ACHN (cell line): Measurements from ENCODE around the gene ICE2.

ENCODE experiments used
- DNase-seq: peaks from one replicate; pipeline ENCODE4 v3.0.0-alpha.2; 2015
- in situ Hi-C: cut with HindIII; loops from 2 replicates; pipeline ENCODE4 v1.10.0; 2017; ENCODE audit warnings: low sequenced_read_pairs, low pct_ligation_motif_present, low pct_unique_long_range_greater_than_20kb

ICE2 gene

GRCh38 chr15:60382773-60383674 is 95.9 kb downstream of the ICE2 start:
- in situ Hi-C loops = no loop called here
- DNase-seq = no peak

- DNase-seq = no peak
- in situ Hi-C loops = no loop called here
Observed at GRCh38 chr15:60381148-60381788, 97.7 kb downstream of the ICE2 start.

- no peak for DNase-seq
- in situ Hi-C loops = no loop called here
Observed at GRCh38 chr15:60379525-60380274, 99.2 kb downstream of the ICE2 start.

GRCh38 chr15:60379185-60379524 is 99.8 kb downstream of the ICE2 start:
- in situ Hi-C loops = no loop called here
- no peak for DNase-seq

GRCh38 chr15:60376677-60377095 is 102.3 kb downstream of the ICE2 start:
- in situ Hi-C loops = no loop called here
- no peak for DNase-seq

- in situ Hi-C loops = no loop called here
- no peak for DNase-seq
Observed at GRCh38 chr15:60375306-60375705, 103.6 kb downstream of the ICE2 start.

GRCh38 chr15:60374628-60375081 is 104.3 kb downstream of the ICE2 start:
- in situ Hi-C loops = no loop called here
- peak; percentile 84 for DNase-seq

- in situ Hi-C loops = no loop called here
- no peak for DNase-seq
Observed at GRCh38 chr15:60374209-60374608, 104.7 kb downstream of the ICE2 start.

GRCh38 chr15:60373745-60374144 is 105.2 kb downstream of the ICE2 start:
- in situ Hi-C loops = no loop called here
- no peak for DNase-seq

- DNase-seq = no peak
- in situ Hi-C loops = no loop called here
Observed at GRCh38 chr15:60373327-60373726, 105.6 kb downstream of the ICE2 start.

GRCh38 chr15:60372756-60373155 is 106.2 kb downstream of the ICE2 start:
- DNase-seq = no peak
- in situ Hi-C loops = no loop called here

- in situ Hi-C loops = no loop called here
- DNase-seq = no peak
Observed at GRCh38 chr15:60372227-60372626, 106.7 kb downstream of the ICE2 start.

- DNase-seq = peak; percentile 98
- in situ Hi-C loops = no loop called here
Observed at GRCh38 chr15:60371175-60372051, 107.5 kb downstream of the ICE2 start.

GRCh38 chr15:60370869-60371136 is 108.1 kb downstream of the ICE2 start:
- in situ Hi-C loops = no loop called here
- DNase-seq = no peak

GRCh38 chr15:60370105-60370868 is 108.7 kb downstream of the ICE2 start:
- DNase-seq = no peak
- in situ Hi-C loops = no loop called here

- no peak for DNase-seq
- in situ Hi-C loops = no loop called here
Observed at GRCh38 chr15:60369696-60370095, 109.2 kb downstream of the ICE2 start.
